Middle frontal gyrus (tissue), 1 donor: ENCODE measurements around the gene SMCHD1.

Source experiments
- DNase-seq: peaks from one replicate; pipeline ENCODE4 v3.0.0-alpha.2; 2015; ENCODE audit warnings: low spot score; ENCODE audit errors: extremely low spot score

The SMCHD1 gene

DNA sequence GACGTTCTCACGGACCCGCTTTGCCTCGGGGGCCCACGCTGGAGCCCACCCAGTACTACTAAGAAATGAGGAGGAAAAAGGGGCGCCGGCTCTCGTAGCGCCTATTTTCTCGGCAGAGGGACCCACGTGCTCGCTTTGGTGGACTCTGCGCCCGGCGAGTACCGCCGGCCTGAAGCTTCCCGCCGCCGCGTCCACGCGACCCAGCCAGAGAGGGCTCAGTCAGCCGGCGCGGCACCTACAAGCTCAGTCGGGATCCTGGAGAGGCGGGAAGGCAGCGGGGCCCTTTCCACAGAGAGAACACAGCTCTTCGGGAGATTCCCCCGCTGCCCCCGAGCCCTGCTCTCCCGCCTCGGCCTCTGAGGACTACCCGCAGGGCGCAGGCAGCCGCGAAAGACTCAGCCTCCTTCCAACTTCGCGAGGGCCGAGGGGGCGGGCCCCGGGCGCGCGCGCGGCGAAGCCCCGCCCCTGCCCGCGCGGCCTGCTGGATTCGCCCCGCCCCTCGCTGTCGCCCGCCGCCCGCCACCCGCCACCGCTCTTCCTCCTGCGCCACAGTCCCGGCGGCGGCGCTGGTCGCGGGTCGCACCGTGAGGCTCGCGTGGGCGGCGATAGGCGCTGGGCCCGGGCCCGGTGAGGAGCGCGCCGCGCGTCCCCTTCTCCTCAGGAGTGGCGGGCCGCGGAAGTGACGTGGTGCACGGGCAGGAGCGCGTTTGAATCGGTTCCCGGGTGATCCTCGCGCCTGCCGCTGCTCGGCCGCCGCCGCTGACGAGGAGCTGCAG is at the start of gene SMCHD1:
TSS of gene SMCHD1 (plus strand) at position 549 of the 776 bp plus-strand sequence. CDS start 350 bp downstream, outside the sequence.
- DNase-seq, result peak; percentile 60

DNA sequence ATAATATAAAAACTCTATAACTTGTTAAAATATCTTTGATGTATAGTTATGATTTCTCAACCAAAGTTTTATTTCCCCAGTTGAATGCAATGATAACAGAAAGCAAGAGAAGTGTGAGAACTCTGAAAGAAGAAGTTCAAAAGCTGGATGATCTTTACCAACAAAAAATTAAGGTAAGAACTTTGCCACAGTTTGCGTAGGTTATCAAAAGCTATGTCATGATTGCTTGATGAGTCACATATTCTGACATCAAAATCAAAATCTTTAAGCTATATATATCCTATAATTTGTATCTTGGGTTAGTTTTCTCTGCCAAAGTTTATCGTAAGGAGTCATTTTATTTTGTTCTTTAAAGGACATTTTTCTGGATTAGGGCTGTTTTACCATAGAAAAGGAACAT is 49.2 kb upstream of the SMCHD1 start:
- no peak for DNase-seq

DNA sequence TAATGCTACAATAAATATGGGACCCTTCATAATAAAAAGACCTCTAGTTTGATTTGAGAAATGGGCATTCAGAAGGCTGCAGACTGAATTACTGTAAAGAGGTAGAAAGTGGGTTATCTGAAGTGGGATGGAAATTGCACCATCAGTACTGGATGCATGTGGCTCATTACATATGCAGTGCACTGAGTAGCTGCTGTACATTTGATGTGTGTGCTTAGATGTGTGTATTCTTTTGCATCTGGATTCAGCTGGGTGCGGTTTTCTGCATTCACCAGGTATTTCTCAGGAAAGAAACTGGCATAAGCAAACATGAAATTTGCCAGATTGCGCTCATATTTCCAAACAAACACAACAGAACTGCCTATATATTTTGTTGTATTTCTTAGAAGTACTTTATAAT is 45.9 kb upstream of the SMCHD1 start:
- no peak for DNase-seq

DNA sequence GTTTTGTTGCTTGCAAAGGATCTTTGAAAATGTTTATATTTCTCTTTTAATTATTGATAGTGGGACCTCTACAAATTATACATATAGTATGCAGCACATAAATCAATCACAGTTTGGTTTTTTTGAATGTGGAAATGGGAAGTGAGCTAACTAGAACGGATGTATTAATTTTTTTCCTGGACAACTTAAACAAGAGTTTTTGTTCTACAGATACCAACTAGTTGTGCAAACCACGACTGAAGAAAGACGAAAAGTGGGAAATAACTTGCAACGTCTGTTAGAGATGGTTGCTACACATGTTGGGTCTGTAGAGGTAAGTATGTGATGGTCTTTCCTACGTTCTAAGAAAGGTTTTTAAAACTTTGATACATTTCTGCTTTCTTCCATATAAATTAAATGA is 45.0 kb upstream of the SMCHD1 start:
- no peak for DNase-seq

DNA sequence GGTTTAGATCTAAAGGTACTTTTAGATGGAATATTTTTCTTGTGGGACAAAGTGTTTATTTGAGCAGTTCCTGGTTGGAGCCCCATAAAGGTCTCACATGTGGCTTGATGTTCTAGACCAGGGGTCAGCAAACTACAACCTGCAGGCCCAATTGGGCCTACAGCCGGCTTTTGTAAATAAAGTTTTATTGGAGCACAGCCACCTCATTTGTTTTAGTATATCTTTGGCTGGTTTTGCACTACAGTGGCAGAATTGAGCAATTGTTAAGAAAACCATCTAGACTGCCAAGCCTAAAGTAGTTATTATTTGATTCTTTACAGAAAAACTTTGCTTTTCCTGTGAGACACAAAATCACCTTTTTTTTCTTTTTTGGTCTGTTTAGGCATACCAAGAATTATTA is 42.5 kb upstream of the SMCHD1 start:
- no peak for DNase-seq

DNA sequence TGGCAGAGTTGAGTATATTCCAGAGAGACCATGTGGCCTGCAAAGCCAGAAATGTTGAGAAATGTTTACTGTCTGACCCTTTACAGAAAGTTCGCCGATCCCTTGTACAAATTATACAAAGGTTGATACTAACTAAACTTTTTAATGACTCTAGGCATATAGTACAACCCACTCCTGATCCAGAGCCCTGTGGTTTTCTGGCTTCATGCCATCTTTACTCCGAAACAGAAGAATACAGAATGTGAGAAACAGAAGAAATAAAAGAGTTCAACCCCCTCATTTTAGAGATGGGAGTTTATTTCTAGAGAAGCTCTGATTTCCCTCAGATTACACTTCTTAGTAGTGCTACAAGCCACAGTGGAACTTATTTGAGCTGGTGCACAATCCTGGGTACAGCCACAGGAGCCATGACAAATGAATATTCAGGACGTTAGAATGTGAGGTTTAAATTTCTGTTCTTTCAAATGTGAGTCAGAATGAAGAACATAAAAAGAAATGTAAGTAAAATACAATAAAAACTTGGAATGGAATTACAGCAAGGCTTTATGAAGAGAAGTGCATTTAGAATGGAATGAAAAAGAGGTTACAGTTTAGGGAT is 38.0 kb upstream of the SMCHD1 start:
- DNase-seq, result no peak

DNA sequence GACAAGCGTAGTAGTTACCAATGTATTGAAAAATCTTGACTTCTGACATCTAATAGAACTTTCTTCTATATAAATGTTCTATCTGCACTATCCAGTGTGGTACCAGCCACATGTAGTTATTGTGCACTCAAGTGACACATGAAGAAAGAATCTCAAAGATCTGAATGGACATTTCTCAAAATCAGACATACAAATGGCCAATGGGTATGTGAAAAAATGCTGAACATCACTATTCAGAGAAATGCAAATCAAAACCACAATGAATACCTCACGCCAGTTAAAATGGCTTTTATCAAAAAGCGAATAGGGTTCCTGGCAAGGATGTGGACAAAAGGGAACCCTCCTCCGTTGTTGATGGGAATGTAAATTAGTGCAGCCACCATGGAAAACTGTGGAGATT is 37.5 kb upstream of the SMCHD1 start:
- no peak for DNase-seq

DNA sequence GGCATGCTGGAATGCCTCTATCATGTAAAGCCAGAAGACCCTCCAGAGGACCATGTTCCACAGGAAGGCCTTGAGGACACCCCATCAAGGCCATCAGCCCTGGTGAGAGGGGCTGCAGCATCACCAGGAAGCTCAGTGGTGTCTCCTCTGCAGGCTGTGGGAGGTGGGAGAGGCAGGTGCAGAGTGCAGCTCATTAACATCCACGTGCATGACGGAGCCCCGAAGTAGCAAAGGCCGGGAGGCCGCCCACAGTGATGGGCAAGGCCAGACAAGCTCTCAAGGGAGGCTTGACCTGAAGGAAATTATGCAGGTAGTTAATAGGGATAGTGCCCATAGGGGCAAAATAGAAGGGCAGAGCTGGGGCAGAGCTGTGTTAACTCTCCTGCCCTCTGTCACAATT is 30.3 kb upstream of the SMCHD1 start:
- no peak for DNase-seq

DNA sequence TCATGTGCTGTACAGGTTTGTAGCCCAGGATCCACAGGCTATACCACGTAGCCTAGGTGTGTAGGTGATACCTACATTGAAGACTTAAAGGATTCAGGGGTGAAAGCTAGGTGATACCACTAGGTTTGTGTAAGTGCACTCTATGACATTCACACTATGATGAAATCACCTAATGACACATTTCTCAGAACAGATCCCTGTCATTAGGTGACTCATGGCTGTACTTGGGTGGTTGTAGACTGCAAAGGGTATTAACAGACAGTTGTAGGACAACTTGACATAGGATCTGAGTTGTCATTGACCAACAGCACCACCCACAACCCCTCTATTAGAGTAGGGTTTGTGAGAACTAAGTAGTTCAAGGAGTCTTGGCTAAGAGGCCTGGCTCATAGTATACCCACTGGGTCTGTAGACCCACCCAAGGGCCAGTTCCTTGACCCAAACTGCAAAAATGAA is 27.7 kb upstream of the SMCHD1 start:
- DNase-seq, result no peak

DNA sequence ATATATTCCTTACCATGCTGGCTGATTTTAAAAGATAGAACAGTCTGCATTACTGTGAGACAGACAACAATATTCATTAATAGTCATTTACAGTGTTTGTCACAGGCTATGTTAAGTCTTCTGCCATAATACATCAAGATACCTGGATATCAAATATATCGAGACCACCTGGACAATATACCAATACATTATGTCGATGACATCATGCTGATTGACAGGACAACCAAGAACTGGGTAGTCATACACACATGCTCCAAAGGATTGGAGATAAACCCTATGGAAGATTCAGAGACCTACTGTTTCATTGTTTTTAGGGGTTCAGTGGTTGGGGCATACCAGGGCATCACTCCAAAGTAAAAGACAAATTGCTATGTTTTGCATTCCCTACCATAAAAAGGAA is 26.5 kb upstream of the SMCHD1 start:
- no peak for DNase-seq

DNA sequence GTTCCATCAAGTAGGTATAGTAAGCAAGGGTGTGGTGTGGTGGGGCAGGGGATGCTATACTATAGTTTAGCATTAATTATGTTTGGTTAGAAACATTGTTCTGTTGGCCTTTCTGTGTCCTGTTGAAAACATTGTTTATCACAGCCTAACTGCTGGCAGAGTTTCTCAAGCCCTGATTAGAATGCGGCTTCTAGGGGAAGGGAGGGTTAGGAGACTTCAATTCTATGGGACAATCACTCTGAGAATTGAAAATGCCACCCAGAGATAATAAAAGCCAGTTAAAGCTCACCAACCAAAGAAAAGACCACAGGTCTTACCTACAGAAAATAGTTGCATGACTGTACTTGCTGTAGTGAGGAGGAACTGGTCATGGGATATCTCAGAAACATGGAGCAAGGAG is 19.9 kb upstream of the SMCHD1 start:
- no peak for DNase-seq

DNA sequence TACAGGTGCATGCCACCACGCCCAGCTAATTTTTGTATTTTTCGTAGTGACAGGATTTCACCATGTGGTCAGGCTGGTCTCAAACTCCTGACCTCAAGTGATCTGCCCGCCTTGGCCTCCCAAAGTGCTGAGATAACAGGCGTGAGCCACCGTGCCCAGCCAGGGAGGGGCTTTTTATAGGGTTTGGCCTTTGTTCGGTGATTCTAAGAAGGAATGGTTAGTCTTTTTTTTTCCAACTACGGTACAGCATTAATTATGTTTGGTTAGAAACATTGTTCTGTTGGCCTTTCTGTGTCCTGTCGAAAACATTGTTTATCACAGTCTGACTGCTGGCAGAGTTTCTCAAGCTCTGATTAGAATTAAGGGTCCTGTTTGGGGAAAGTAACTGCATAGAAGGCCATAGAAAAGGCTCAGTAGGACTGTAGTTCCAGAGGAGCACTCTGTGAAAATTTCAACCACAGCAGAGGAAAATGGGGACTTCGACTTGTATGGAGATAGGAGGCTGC is 19.3 kb upstream of the SMCHD1 start:
- DNase-seq, result no peak

DNA sequence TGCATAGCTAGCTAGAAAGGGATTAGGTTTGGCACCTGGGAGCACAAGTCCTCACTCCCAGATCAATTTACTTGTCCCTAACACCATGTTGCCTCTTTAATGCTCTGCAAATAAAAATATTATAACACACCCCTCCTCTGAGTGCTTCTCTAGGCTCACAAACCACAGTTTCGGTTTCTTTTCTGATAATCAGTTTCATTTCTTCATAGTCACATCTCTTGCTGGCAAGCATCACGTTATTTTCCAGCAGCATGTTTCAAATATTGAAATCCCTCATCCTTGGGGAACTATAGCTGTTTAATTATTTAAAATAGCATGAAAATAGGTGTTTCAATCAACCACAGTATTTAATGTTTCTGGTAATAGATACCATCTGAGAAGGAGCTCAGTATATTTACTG is 13.9 kb upstream of the SMCHD1 start:
- DNase-seq, result no peak

DNA sequence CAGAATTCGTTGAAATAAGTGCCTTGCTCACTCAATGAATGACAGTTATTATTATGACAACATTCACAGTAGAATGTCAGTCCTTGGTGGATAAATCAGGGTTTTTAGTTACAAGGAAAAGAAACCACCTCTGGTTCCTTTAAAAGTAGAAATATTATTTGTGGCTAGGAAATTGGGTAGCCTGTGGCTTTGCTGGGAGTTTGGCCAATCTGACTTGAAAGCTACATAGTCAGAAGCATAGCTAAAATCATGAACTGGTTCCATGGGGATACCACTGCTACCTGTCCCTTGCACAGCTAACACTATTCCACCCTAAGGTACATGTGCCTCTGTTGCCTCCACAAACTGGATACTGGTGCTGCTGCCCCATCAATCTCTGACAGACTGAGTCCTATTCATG is 12.8 kb upstream of the SMCHD1 start:
- no peak for DNase-seq

DNA sequence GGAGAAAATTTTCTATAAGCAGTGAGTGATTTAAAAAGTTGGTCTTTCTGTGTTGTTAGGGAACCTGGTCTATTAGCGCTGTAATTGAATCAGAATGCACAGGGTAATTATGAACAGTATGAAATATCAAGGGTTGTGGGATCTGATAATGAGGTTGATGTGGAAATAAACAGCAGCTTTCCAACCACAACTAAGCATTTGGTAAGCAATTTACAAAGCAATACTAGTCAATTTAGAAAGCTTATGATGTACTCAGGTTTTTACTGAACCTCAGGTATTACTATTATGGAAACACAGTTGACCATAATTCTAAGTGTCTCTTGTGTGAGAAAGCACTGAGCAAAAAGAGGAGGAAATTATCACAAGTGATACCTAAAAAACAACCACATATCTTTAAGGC is 11.0 kb upstream of the SMCHD1 start:
- no peak for DNase-seq

DNA sequence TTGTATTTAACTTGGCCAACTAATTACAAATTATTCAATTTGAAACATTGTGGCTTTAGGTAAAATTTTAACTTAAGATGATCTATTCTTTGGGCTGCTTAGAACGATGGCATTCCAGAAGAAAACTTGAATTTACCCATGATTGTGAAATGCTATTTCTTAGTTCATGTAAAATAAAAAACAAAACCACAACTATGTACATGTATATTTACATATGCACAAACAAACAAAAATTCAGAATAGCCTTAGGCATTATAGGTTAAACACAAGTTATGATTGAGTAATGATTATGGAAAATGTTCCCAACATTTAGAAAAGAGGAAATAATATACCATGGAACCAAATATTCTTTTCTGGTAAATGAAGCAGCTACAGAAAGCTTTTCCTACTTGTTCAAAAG is 3.5 kb upstream of the SMCHD1 start:
- no peak for DNase-seq

DNA sequence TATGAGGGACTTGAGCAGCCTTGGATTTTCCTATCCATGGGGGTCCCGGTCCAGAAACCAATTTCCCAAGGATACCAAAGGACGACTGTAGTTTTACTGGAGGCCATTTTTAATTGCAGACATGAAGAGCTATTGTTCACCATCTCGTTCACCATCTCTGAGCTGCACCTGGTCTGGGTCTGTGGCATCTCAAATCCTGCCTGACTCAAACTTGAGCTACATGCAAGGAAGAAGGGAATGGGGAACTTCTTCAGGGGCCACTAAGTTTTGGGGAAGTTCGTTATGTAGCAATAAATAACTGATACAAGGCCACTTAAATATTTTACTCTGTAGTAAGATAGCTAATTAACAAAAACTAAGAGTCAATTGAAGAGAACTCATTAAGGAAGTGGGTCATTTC is 2.1 kb upstream of the SMCHD1 start:
- no peak for DNase-seq

DNA sequence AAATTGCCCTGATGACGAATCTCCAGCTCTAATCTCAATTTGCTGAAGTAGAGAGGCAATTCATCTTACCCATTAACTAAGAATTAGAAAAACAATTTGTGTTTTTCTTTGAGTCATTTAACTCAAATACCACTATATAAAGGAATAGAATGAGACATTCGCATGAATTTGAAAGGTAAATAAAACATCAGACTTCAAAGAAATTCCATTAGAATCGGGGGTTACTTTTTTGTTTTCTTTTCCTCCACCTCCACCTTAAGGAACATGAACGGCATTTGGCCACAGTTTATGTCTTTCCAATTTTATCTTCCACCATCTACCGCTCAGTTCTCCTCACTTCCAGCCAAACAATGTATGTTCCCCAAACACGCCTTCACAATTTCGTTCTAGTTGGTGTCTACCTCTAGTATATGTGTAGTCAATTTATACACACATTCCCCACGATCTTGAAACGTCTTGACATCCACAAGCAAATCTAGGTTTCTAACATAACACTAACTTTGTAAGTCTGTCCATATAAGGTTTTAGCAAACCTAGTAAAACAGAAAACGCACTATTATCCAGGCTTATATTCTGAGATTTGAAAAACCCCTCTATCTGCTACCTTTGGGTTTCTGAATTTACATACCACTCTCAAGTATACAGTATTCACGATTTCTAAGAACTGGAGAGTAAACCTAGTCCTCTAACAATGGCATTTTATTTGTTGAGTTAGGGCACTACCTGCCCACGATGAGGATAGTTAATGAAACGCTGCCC is 1.2 kb upstream of the SMCHD1 start:
- no peak for DNase-seq

DNA sequence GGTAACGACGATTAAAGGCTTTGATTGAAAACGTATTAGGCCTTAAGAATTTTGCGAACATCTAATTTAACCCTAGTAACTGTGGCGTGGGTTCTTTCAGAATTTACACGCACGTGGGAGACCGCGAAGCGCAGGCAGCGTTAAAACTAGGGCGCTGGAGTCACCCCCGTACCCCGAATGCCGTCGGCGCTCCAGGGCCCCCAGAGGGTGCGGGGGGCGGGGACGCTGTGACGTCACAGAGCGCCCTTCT is 673 bp upstream of the SMCHD1 start:
- no peak for DNase-seq

DNA sequence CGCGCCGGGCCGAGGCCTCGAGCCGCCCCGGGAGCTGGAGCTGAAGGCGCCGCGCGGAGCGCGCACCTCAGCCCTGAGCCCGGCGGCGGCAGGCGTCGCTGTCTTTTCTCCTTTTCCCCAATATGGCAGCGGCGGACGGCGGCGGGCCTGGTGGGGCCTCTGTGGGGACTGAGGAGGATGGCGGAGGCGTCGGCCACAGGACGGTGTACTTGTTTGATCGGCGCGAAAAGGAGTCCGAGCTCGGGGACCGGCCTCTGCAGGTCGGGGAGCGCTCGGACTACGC is 369 bp downstream of the SMCHD1 start:
- DNase-seq, result no peak

DNA sequence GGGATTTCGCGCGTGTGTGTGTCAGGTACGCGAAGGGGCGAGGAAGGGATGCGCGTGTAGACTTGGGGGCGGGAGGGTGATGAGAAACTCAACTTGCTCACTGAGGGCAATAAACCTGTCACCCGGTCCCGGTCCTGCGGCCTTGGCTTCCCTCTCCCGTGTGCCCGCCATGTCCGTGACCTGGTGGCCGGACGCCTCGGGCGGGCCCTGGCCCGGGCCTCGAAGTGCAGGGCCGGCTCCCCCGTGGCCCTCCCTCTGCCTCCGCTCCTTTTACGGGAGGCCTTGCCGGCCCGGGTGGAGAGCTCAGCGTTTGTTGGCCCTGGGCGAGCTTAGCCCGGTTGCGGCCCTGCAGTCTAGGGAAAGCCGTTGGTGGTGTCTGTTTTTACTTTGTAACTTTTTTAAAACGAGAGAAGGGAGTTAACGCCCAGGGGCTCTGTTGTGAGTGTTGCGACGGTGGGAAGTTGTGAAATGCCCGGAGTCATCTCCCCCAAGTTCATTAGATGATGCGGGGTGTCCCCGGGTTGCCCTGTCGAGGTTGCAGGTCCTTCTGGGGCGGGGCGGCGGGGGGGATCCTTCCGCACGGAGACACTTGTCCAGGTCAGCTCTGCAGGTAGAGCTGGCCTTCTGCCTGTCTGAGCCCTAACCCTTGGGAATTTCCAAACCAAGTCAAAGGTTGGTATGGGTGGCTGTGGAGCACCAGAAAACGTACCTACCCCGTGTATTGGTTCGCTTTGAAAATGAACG is 883 bp downstream of the SMCHD1 start:
- no peak for DNase-seq

DNA sequence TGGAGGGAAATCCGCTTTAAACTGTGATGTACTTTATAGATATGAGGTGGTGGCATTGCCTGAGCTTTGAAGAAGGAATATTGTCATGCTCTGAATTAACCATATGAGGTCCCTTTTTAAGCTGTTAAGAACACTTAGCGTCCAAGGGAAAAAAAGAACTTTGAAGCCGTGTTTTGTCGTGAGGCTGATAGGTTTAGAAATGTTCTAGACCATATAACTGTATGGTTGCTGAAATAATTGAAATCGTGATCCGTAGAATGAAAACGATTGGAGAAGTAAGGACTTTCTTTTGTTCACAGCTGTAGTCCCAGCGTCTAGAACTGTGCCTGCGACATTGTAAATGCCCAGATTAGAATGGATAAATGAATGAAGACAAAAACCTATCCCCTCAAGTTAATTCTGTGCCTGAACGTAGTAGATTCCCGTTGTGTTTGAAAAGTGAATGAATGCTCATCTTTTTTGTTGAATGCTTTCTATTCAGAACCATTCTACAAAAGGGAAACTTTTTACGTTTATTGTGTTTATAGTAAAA is 1.5 kb downstream of the SMCHD1 start:
- no peak for DNase-seq
